HG02981 (cell line): ENCODE measurements around the gene MEGF11.
"Not testable (repeated sequence)": the region's sequence is repeated elsewhere in the genome, so short reads cannot be mapped to it uniquely, and the experiment has no call there.

Experiments
- ATAC-seq: cut with Tn5 transposase; IDR thresholded peaks from one replicate; pipeline ENCODE4 v1.9.1; 2021; ENCODE audit warnings: mild to moderate bottlenecking, moderate library complexity; ENCODE audit not compliant: unreplicated experiment

The MEGF11 gene

GRCh38 chr15:65869954-65870871, 383.3 kb downstream of the MEGF11 start:
- ATAC-seq = no peak

- peak; percentile 92 for ATAC-seq
Observed at GRCh38 chr15:65869126-65869953, 384.2 kb downstream of the MEGF11 start, which contains the start of gene RAB11A. Gene RAB11A (plus strand): TSS chr15:65869491. CDS start chr15:65869586, 95 bp downstream.

GRCh38 chr15:65868546-65869125, 384.9 kb downstream of the MEGF11 start:
- no peak for ATAC-seq

- not testable (repeated sequence) for ATAC-seq
Observed at GRCh38 chr15:65867933-65868332, 385.6 kb downstream of the MEGF11 start.

- ATAC-seq = no peak
Observed at GRCh38 chr15:65867244-65867643, 386.3 kb downstream of the MEGF11 start.

- ATAC-seq = no peak
Observed at GRCh38 chr15:65863106-65863505, 390.4 kb downstream of the MEGF11 start.

GRCh38 chr15:65862682-65863081, 390.9 kb downstream of the MEGF11 start:
- ATAC-seq = no peak

- ATAC-seq = no peak
Observed at GRCh38 chr15:65857718-65858402, 395.7 kb downstream of the MEGF11 start.

- ATAC-seq = no peak
Observed at GRCh38 chr15:65856821-65857455, 396.6 kb downstream of the MEGF11 start.

- no peak for ATAC-seq
Observed at GRCh38 chr15:65851981-65852380, 401.6 kb downstream of the MEGF11 start.

- no peak for ATAC-seq
Observed at GRCh38 chr15:65847989-65848388, 405.6 kb downstream of the MEGF11 start.

GRCh38 chr15:65845826-65846519, 407.6 kb downstream of the MEGF11 start:
- ATAC-seq = no peak
